Tongue (tissue), 2 donors: ENCODE data around the gene STAB1. TPM values are rescaled to one million over a fixed set of nuclear protein-coding genes. Genes with fewer than 3 reads are reported as not detected.

Source experiments
- DNase-seq: peaks from one replicate; pipeline ENCODE4 v3.0.0-alpha.2; 2015
- total RNA-seq: library from RNA; depleted of rRNA; stranded (reverse); fragments of >200 nt; gene quantifications from one replicate; pipeline ENCODE4 v1.2.3, GENCODE V29; 2014

Gene STAB1
- total RNA-seq, 1 donor from 2014 or later, result 56.5 TPM

DNA sequence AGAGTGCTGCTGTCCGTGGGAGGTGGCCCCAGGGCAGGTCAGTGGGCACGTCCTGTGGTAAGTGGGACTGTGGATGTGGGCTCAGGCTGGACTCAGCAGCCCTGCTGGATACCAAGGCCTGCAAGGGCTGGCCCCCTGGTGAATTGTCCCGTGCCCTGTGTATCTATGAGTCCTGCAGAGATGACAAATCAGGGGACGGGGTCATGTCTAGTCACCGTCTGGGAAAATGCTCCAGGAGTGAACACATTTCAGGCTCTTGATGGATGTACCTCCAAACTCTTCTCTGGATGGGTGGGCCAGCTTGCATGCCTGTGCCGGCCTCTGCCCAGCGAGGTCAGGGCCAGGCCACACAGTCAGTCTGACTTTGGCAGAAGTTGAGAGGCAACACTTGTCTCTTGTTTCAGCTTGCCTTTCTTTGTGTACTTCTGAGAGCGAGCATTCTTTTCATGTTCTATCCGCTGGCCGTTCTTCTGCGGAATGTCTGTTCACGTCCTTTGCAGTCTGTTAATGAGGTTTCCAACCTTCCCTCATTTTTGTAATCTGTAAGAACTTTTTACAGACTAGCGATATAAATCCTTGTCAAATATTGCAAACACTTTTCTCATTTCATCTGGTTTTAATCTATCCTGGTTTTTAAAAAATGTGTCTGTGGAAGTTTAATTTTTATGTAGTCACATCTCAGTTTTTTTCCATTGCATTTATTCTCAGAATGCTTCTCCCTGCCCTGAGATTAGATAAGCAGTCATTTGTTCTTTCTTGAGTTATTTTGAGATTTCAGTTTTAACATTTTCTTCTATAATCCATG lies 11.4 kb upstream of the STAB1 start:
- peak; percentile 53 for DNase-seq

DNA sequence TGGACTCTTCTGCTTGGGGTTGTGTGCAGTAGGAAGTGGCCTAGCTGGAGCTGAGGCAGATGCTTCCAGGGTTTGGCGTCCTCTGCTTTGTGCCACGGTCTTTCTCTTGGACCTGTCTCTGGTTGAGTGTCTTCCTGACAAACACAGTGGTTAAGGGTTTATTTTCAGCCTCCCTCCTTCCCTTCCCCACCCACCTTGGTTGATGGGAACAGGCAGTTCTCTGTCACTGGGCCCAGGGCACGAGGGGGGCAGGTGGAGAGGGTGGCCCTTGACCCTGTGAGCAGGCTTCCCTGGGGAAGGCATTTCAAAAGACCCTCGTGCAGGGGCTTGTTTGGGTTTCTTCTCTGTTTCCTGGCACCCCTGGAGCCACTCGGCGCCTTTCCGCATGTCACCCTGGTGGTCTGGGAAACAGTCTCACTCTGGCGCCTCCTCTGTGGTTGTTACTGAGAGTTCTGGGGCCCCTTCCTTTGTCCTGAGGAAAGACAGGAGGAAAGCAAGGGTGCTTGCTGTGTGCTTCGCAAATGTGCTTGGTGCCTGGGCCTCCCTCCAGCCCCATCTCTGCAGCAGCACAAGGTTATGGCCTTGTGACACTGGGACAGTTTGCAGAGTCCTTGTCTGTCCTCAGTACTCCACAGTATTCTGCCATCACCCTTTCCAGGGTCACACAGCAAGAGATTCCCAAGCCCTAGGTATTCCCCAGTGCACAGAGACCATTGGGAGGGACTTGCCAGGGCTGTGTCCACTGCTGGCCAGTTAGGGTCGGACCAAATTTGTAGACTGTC lies 10.3 kb upstream of the STAB1 start:
- no peak for DNase-seq

DNA sequence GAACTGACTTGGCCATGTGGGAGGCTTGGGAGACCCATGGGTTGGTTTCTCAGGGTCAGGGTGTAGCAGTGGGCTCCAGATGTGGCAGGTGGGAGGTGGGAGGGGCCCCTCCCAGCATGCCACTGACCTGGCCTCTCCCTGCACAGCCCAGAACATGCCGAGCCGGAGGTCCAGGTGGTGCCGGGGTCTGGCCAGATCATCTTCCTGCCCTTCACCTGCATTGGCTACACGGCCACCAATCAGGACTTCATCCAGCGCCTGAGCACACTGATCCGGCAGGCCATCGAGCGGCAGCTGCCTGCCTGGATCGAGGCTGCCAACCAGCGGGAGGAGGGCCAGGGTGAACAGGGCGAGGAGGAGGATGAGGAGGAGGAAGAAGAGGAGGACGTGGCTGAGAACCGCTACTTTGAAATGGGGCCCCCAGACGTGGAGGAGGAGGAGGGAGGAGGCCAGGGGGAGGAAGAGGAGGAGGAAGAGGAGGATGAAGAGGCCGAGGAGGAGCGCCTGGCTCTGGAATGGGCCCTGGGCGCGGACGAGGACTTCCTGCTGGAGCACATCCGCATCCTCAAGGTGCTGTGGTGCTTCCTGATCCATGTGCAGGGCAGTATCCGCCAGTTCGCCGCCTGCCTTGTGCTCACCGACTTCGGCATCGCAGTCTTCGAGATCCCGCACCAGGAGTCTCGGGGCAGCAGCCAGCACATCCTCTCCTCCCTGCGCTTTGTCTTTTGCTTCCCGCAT lies 7.9 kb upstream of the STAB1 start:
- DNase-seq, result no peak

DNA sequence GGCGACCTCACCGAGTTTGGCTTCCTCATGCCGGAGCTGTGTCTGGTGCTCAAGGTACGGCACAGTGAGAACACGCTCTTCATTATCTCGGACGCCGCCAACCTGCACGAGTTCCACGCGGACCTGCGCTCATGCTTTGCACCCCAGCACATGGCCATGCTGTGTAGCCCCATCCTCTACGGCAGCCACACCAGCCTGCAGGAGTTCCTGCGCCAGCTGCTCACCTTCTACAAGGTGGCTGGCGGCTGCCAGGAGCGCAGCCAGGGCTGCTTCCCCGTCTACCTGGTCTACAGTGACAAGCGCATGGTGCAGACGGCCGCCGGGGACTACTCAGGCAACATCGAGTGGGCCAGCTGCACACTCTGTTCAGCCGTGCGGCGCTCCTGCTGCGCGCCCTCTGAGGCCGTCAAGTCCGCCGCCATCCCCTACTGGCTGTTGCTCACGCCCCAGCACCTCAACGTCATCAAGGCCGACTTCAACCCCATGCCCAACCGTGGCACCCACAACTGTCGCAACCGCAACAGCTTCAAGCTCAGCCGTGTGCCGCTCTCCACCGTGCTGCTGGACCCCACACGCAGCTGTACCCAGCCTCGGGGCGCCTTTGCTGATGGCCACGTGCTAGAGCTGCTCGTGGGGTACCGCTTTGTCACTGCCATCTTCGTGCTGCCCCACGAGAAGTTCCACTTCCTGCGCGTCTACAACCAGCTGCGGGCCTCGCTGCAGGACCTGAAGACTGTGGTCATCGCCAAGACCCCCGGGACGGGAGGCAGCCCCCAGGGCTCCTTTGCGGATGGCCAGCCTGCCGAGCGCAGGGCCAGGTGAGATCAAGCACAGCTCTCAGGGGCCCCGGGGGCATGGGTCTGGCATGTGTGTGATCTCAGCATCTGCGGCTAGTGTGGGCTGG lies 7.1 kb upstream of the STAB1 start:
- DNase-seq, result no peak

DNA sequence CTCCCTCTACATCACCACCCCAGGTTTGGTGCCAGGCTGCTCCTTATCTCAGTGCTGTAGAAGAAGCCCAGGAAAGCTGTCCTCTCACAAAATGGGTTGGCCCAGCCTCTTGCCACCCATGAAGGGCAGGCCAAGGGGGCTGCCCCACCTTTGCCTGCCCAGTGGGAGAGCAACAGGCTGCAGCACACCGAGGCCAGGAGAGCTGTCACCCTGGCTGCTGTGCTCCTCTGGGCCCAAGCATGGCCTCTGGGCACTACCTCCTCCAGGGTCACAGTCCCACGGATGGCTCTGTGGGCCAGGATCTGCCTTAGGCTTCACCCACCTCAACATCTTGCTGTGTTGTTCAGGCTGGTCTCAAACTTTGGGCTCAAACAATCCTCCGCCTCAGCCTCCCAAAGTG lies 6.4 kb upstream of the STAB1 start:
- no peak for DNase-seq

DNA sequence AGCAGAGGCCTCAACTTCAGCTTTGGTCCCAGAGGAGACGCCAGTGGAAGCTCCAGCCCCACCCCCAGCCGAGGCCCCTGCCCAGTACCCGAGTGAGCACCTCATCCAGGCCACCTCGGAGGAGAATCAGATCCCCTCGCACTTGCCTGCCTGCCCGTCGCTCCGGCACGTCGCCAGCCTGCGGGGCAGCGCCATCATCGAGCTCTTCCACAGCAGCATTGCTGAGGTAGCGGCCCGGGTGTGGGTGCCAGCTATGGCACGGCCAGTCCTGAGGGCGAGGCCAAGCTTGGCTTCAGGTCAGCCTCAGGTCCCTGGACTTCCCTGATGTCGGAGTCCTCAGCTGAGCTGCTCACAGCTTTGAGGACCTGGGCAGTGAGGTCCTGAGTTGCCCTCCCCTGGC lies 5.7 kb upstream of the STAB1 start:
- no peak for DNase-seq

DNA sequence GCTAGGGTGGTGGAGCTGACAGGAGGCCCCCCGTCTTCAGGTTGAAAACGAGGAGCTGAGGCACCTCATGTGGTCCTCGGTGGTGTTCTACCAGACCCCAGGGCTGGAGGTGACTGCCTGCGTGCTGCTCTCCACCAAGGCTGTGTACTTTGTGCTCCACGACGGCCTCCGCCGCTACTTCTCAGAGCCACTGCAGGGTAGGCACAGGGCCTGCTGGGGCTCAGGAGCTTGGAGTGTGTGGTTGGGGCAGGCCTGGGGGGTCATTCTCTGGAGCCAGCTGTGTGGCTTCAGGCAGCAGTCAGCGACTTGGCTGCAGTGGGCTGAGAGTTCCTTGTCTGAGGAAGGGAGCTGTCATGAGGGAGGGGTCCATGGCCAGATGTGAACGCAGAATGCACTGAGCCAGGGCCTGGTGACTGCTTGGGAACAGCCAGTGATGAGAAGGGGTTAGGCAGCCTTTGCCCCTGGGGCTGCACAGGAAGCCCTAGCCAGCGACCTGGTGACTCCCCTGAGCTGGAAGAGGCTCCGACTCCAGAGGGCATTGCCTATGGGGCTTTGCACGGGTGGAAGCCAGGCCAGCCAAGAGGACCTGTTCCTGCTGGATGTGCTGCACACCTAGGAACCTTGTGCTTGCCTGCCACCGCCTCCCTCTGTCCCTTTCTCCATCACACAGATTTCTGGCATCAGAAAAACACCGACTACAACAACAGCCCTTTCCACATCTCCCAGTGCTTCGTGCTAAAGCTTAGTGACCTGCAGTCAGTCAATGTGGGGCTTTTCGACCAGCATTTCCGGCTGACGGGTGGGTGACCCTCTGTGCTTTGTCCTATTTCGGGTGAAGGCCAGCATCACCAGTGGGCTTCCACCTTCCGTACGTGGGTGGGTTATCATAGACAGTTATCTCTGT lies 4.9 kb upstream of the STAB1 start:
- DNase-seq, result no peak

DNA sequence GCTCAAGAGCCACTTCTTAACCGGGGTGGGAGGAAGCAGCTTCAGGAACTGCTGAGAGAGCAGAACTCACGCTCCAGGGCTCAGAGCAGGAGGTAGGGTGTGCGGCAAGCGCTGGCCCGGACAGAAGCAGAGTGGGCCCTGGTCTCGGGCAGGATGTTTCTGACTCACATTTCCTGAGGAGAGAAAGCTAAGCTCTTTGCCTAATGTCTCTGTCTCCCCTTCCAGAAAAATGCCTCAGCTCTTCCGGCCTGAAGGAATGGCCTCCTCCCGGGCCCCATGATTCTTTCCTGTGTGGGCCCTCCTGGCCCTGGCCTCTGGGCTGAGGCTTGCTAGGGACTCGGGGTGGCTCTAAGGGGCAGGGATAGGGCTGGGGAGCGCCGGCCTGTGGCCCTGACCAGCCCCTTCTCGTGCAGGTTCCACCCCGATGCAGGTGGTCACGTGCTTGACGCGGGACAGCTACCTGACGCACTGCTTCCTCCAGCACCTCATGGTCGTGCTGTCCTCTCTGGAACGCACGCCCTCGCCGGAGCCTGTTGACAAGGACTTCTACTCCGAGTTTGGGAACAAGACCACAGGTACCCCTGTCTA lies 4.1 kb upstream of the STAB1 start:
- DNase-seq, result no peak

DNA sequence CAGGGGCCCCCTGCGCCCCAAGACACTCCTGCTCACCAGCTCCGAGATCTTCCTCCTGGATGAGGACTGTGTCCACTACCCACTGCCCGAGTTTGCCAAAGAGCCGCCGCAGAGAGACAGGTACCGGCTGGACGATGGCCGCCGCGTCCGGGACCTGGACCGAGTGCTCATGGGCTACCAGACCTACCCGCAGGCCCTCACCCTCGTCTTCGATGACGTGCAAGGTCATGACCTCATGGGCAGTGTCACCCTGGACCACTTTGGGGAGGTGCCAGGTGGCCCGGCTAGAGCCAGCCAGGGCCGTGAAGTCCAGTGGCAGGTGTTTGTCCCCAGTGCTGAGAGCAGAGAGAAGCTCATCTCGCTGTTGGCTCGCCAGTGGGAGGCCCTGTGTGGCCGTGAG lies 3.1 kb upstream of the STAB1 start:
- DNase-seq, result no peak

DNA sequence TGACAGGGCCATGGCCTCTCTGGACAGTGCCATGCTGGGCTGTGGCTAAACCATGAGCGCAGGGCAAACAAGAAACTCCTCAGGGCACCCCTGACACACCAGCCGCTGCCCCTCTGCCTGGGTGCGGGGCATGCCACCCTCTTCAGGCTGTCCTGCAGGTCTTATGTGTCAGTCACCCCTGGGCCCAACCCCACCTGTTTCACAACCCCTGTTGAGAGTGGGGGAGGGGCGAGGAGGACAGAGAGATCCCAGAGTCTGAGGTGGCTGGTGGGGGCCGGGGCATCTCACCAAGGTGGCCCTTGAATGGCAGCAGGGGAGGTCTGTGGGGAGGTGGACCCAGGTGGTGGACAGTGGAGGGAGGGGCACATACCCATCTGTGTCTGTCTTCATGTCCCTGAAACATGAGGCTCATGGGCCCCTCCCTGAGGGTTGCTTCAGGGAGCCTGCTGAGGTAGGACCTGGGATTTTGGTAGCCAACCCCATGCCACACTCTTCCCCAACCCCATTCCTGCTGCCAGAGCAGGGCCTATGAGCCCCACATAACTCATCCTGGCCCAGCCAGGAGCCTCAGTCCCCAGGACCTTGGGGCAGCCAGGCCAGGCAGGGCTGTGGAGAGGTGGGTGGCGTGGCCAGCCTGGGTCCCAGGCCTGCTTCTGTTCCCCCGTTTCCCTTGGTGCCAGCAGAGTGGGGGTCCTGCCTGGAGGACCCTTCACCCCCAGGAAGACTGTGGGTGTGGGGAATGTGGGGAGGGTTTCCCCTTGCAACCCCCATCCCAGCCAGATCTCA lies 1.7 kb upstream of the STAB1 start:
- DNase-seq, result no peak

DNA sequence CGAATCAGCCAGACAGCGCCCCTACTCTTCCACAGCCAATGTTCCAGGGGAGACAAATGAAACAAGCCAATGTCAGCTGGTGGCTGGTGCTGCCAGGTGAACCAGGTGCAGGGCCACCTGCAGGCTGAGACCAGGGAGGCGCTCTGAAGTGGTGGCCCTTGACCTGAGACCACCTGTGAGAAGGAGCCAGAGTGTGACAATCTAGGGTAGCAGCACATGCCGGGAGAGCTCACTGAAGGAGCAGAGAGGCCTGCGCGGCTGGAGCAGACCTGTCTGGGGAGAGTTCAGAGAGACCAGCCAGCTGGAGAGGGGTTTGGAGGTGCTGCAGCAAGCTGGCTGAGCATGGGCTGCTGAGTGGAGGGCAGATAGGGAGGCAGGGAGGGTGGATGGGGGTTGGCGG lies 693 bp upstream of the STAB1 start:
- no peak for DNase-seq

DNA sequence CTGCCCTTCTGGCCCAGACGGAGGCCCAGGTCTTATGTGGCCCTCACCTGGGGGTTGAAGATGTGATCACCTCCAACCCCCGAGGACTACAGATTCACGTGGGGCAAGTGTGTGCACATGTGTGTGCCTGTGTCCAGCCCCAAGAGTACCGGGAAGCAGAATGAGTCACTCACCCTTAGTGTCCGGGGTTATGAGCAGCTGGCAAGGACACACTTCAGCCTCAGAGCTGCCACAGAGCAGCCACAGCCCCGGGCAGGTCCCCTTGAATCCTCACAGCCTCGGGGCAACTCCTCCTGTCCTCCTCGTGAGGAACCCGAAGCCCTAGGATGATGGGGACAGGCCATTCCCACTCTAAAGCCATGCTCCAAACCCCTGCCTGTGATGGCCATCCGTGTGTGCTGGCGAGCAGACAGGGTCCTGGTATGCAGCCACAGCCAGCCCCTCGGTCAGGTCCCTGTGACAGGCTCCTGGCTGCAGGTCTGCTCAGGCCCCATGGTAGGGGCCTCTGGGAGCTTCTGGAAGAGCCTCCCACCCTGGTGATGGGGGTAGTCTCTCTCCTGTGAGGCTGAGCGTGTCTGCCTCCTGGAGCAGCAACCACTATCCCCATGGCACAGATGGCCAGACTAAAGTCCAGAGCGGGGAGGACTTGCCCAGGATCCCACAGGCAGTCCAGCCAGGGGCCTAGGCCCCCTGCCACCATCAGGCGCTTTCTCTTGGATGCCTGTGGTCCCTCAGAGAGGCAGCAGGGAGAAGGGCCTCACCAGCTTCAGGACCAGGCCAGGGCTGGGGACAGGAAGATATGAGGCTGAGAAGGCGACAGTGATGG lies 852 bp downstream of the STAB1 start:
- no peak for DNase-seq

DNA sequence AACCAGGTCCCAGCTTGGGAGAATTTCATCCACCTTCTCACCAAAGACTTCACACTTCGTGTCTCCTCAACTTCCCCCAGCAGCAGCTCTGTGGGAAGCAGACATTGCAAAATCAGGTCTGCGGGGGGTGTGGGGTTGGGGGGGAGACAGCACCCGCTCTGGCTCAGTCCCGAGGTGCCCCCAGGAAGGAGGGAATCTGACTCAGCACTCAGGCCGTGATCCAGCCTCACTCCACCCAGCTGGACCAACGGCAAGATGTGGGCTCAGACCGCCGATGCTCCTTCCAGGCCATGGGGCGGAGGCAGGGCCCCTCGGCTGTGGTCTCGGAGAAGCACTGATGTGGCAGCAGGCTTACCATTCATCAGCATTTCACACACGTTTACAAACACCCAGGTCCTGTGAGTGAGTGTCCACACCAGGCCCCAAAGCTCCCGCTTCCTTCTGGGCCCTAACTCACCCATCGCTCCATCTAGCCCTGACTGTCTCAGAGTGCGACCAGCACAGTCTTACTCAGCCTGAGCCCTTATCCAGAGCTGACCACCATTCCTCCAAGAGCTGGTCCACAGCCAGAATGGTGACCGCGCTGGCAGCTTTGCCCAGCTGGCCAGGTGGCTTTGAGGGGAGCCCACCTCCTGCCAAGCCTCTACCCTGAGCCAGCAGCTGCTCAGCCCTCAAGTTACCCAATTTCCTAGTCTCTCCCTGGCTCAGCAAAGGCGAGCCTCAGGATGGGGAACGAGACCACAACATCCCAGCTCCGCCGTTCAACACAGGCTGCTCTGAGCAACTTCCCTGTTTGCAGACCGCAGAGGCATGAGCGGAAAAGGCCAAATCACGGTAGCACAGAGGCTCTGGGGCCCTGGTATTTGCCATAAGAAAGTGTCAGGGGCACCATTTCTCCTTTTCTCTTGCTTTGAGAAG lies 3.3 kb downstream of the STAB1 start:
- DNase-seq, result no peak

DNA sequence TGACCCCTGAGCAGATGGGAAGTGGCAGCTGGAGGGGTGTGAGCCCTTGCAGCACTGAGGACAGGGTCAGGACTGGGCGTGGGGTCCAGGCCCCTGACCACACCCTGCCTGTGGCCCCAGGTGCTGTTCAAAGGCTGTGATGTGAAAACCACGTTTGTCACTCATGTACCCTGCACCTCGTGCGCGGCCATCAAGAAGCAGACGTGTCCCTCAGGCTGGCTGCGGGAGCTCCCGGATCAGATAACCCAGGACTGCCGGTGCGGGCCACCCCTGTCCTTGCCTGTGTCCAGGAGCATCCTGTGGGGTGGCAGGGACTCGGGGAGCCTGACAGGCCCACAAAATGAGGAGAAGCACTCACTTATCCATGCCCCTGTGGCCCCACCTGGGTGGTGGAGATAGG lies 5.9 kb downstream of the STAB1 start:
- DNase-seq, result no peak

DNA sequence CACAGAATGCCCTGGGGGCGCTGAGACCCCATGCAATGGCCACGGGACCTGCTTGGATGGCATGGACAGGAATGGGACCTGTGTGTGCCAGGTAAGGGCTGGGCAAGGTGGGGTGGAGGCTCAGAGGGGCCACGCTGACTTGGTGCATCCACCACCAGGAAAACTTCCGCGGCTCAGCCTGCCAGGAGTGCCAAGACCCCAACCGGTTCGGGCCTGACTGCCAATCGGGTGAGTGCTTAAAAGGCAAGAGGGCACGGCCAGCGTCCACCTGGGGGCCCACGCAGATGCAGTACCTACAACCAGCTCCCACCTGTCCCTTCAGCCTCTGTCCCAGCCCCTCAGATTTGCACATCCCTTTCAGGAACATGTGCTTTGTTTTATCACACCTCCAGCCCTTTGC lies 6.9 kb downstream of the STAB1 start:
- no peak for DNase-seq

DNA sequence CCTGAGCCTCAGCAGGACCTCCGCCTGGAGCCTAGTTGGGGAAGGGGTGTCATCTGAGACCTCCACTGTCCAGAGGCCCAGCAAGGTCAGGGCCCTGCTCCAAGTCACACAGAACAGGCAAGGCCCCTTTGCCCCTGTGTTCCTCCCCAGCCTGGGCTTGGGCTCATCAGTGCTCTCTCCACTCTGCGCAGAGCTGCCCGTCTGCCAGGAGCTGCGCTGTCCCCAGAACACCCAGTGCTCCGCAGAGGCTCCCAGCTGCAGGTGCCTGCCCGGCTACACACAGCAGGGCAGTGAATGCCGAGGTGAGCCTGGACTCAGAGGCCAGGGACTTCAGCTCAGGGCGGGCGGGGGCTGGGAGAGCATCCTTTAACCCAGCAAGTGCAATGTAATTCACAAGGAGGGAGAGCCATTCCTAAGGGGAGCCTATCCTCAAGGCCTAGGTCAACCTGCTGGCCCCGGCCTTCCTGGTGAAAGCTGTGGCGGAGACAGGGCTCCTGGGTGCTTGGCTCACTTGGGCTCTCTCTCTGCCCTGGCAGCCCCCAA lies 7.7 kb downstream of the STAB1 start:
- no peak for DNase-seq

DNA sequence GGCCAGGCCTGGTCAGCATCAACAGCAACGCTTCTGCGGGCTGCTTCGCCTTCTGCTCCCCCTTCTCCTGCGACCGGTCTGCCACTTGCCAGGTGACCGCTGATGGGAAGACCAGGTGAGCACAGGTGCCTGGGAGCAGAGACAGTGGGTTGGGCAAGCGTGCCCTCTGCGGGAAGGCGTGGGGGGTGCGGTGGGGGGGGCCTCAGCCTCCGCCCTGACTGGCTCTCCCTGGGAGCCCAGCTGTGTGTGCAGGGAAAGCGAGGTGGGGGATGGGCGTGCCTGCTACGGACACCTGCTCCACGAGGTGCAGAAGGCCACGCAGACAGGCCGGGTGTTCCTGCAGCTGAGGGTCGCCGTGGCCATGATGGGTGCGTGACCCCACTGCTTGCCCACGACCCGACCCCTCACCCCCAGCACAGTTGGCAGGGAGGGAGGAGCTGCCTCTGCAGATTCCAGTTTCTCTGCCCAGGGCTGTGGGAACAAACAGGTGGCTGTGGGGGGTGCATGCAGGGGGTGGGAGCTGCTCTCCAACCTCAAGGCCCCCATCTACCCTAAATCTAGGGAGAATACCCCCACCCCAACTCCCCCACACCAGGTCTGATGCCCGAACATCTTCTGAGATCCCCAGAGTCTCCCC lies 8.8 kb downstream of the STAB1 start:
- DNase-seq, result no peak
